Adrenal gland (tissue), 5 donors: ENCODE measurements around the gene IMMP2L.

Experiments
- POLR2A ChIP-seq, 2 donors: fragments of 450-650 bp; IDR thresholded peaks; one replicate each; pipeline ENCODE4 v1.6.1; 2017; ENCODE audit warnings: antibody characterized with exemption in 2 of 2, mild to moderate bottlenecking in 2 of 2, moderate library complexity in 1 of 2
- TF ChIP-seq, protein P1 (sequence below), 6 experiments: fragments of 450-650 bp in 4 of 6; fragments of 200-600 bp in 2 of 6; sonication (generic) in 1 of 6; IDR thresholded peaks; 1 replicate in 5 of 6; 2 replicates in 1 of 6; pipeline versions ENCODE4 v1.5.1 to v1.8.0; 2016 to 2021; ENCODE audit warnings: antibody characterized with exemption in 6 of 6, mild to moderate bottlenecking in 2 of 6, moderate library complexity in 1 of 6
- donor health status: DM: no; HTN: no; CAD: no.

GRCh38 chr7:111400088-111400487 lies 162.2 kb downstream of the IMMP2L start:
- TF ChIP-seq, protein P1, sequence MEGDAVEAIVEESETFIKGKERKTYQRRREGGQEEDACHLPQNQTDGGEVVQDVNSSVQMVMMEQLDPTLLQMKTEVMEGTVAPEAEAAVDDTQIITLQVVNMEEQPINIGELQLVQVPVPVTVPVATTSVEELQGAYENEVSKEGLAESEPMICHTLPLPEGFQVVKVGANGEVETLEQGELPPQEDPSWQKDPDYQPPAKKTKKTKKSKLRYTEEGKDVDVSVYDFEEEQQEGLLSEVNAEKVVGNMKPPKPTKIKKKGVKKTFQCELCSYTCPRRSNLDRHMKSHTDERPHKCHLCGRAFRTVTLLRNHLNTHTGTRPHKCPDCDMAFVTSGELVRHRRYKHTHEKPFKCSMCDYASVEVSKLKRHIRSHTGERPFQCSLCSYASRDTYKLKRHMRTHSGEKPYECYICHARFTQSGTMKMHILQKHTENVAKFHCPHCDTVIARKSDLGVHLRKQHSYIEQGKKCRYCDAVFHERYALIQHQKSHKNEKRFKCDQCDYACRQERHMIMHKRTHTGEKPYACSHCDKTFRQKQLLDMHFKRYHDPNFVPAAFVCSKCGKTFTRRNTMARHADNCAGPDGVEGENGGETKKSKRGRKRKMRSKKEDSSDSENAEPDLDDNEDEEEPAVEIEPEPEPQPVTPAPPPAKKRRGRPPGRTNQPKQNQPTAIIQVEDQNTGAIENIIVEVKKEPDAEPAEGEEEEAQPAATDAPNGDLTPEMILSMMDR (IDR thresholded peaks at IDR 0.05): no peak
- TF ChIP-seq POLR2A (IDR thresholded peaks at IDR 0.05): no peak
